Osteocyte (in vitro differentiated cells): Measurements from ENCODE around the gene DMPK. TPM values are rescaled to one million over a fixed set of nuclear protein-coding genes. Genes with fewer than 3 reads are reported as not detected.
A peak's percentile ranks its signal among the peaks of the same experiment; 100 is the strongest.

Experiments used
- DNase-seq: peaks from one replicate; pipeline ENCODE4 v3.0.0; 2021; ENCODE audit warnings: mixed read lengths; ENCODE audit not compliant: unreplicated experiment; ENCODE audit errors: extremely low spot score
- H3K27ac Mint-ChIP-seq: one replicate; pipeline ENCODE4 v1.8.0; 2021; ENCODE audit warnings: mild to moderate bottlenecking, mixed read lengths; ENCODE audit not compliant: unreplicated experiment
- H3K27me3 Mint-ChIP-seq: one replicate; pipeline ENCODE4 v1.8.0; 2021; ENCODE audit warnings: mixed read lengths; ENCODE audit not compliant: unreplicated experiment
- H3K36me3 Mint-ChIP-seq: one replicate; pipeline ENCODE4 v1.8.0; 2021; ENCODE audit warnings: mixed read lengths; ENCODE audit not compliant: unreplicated experiment
- H3K4me1 Mint-ChIP-seq: one replicate; pipeline ENCODE4 v1.8.0; 2021; ENCODE audit warnings: mixed read lengths; ENCODE audit not compliant: unreplicated experiment
- H3K4me3 Mint-ChIP-seq: one replicate; pipeline ENCODE4 v1.8.0; 2021; ENCODE audit warnings: mild to moderate bottlenecking, moderate library complexity, mixed read lengths; ENCODE audit not compliant: unreplicated experiment
- H3K9me3 Mint-ChIP-seq: one replicate; pipeline ENCODE4 v1.8.0; 2021; ENCODE audit warnings: mixed read lengths; ENCODE audit not compliant: unreplicated experiment
- CTCF ChIP-seq: fragments of 200-600 bp; sonication (generic); IDR thresholded peaks from 2 replicates; pipeline ENCODE4 v1.5.0; 2021; ENCODE audit warnings: antibody characterized with exemption, mild to moderate bottlenecking, moderate library complexity
- total RNA-seq: library from RNA; stranded (reverse); gene quantifications from 2 replicates; pipeline ENCODE4 v1.2.1, GENCODE V29; 2021

DMPK gene
- total RNA-seq, 1 donor from 2014 or later = 86.9 TPM

GRCh38 chr19:45777395-45777961, 4.8 kb downstream of the DMPK start:
- H3K9me3 Mint-ChIP-seq = no peaks in the 10 kb centered on the region
- peaks cover 15% of the 10 kb centered on the region for H3K4me1 Mint-ChIP-seq
- H3K36me3 Mint-ChIP-seq = peaks cover 32% of the 10 kb centered on the region
- no peak overlapping the region for H3K4me3 Mint-ChIP-seq
- DNase-seq = no peak
- H3K27me3 Mint-ChIP-seq = no peaks in the 10 kb centered on the region
- no peak for TF ChIP-seq CTCF
- no peak overlapping the region for H3K27ac Mint-ChIP-seq

- Mint-ChIP-seq H3K4me3 (no peak overlapping the region), H3K36me3 (peaks cover 36% of the 10 kb centered on the region), H3K9me3 (no peaks in the 10 kb centered on the region), H3K4me1 (peaks cover 10% of the 10 kb centered on the region), H3K27ac (no peak overlapping the region), H3K27me3 (no peaks in the 10 kb centered on the region)
- TF ChIP-seq CTCF = no peak
- no peak for DNase-seq
These were observed 7.5 kb downstream of the DMPK start for GRCh38 chr19:45774765-45775164.

- Mint-ChIP-seq H3K36me3 (peaks cover 26% of the 10 kb centered on the region), H3K4me1 (peaks cover 13% of the 10 kb centered on the region), H3K4me3 (no peak overlapping the region), H3K9me3 (no peaks in the 10 kb centered on the region), H3K27ac (no peak overlapping the region), H3K27me3 (no peaks in the 10 kb centered on the region)
- DNase-seq = no peak
- TF ChIP-seq CTCF = no peak
These were observed 8.9 kb downstream of the DMPK start for GRCh38 chr19:45773384-45773783.

GRCh38 chr19:45772912-45773311, 9.4 kb downstream of the DMPK start:
- H3K4me1 Mint-ChIP-seq = peaks cover 13% of the 10 kb centered on the region
- no peak overlapping the region for H3K27ac Mint-ChIP-seq
- DNase-seq = no peak
- H3K36me3 Mint-ChIP-seq = peaks cover 22% of the 10 kb centered on the region
- H3K27me3 Mint-ChIP-seq = no peaks in the 10 kb centered on the region
- TF ChIP-seq CTCF = no peak
- no peaks in the 10 kb centered on the region for H3K9me3 Mint-ChIP-seq
- H3K4me3 Mint-ChIP-seq = no peak overlapping the region

- H3K9me3 Mint-ChIP-seq = no peaks in the 10 kb centered on the region
- H3K4me3 Mint-ChIP-seq = no peak overlapping the region
These were observed 10.0 kb downstream of the DMPK start for GRCh38 chr19:45772130-45772840.

More at GRCh38 chr19:45772130-45772840, 10.0 kb downstream of the DMPK start:
- Mint-ChIP-seq H3K36me3 (peaks cover 18% of the 10 kb centered on the region), H3K27ac (peak overlapping the region; percentile 41), H3K27me3 (no peaks in the 10 kb centered on the region), H3K4me1 (peaks cover 13% of the 10 kb centered on the region)
- TF ChIP-seq CTCF = no peak
- no peak for DNase-seq
